GM12892 (cell line): Measurements from ENCODE around the gene MS4A1.

ENCODE experiments used
- POLR2A ChIP-seq: IDR thresholded peaks from 2 replicates; pipeline ENCODE4 v1.6.1; 2011; ENCODE audit warnings: low read depth, low read length, control low read depth
- POLR2AphosphoS5 ChIP-seq: IDR thresholded peaks from 2 replicates; pipeline ENCODE4 v1.6.1; 2011; ENCODE audit warnings: low read depth, low read length, control low read depth
- TAF1 ChIP-seq: IDR thresholded peaks from 2 replicates; pipeline ENCODE4 v1.6.1; 2011; ENCODE audit warnings: low read depth, mild to moderate bottlenecking, control low read depth, low read length, borderline replicate concordance

GRCh38 chr11:60511393-60511792 is 55.7 kb downstream of the MS4A1 start:
- TF ChIP-seq TAF1 (no peak), POLR2A (no peak), POLR2AphosphoS5 (no peak)
